Neural crest cell (in vitro differentiated cells): ENCODE results near the gene TSPAN8. TPM values are rescaled to one million over a fixed set of nuclear protein-coding genes. Genes with fewer than 3 reads are reported as not detected.

Source experiments
- DNase-seq: peaks from one replicate; pipeline ENCODE4 v3.0.0; 2021; ENCODE audit warnings: low read depth, mixed read lengths, low spot score
- H3K27ac Mint-ChIP-seq: one replicate; pipeline ENCODE4 v1.8.0; 2021; ENCODE audit warnings: mild to moderate bottlenecking, mixed read lengths; ENCODE audit not compliant: unreplicated experiment
- H3K27me3 Mint-ChIP-seq: 2 replicates; pipeline ENCODE4 v1.8.0; 2021; ENCODE audit warnings: low read depth, mild to moderate bottlenecking, mixed read lengths
- H3K36me3 Mint-ChIP-seq: 2 replicates; pipeline ENCODE4 v1.8.0; 2021; ENCODE audit warnings: low read depth, mild to moderate bottlenecking, mixed read lengths
- H3K4me1 Mint-ChIP-seq: 2 replicates; pipeline ENCODE4 v1.8.0; 2021; ENCODE audit warnings: mixed read lengths
- H3K4me3 Mint-ChIP-seq: one replicate; pipeline ENCODE4 v1.8.0; 2021; ENCODE audit warnings: mild to moderate bottlenecking, mixed read lengths
- H3K9me3 Mint-ChIP-seq: 2 replicates; pipeline ENCODE4 v1.8.0; 2021; ENCODE audit warnings: mixed read lengths
- CTCF ChIP-seq: fragments of 200-600 bp; sonication (generic); conservative IDR thresholded peaks from 2 replicates; pipeline ENCODE4 v1.5.0; 2021; ENCODE audit warnings: antibody characterized with exemption, mild to moderate bottlenecking
- total RNA-seq: library from RNA; stranded (reverse); gene quantifications from 2 replicates; pipeline ENCODE4 v1.2.1, GENCODE V29; 2021

Gene TSPAN8
- total RNA-seq, 1 donor from 2014 or later = not detected

- DNase-seq = no peak
- H3K4me3 Mint-ChIP-seq = no peak overlapping the region
- no peak for TF ChIP-seq CTCF
- no peak overlapping the region for H3K27ac Mint-ChIP-seq
- peaks cover 2% of the 10 kb centered on the region for H3K27me3 Mint-ChIP-seq
- peaks cover 4% of the 10 kb centered on the region for H3K4me1 Mint-ChIP-seq
- H3K9me3 Mint-ChIP-seq = no peaks in the 10 kb centered on the region
- H3K36me3 Mint-ChIP-seq = no peaks in the 10 kb centered on the region
Measured at GRCh38 chr12:71138011-71138410, 19.8 kb downstream of the TSPAN8 start.

DNA sequence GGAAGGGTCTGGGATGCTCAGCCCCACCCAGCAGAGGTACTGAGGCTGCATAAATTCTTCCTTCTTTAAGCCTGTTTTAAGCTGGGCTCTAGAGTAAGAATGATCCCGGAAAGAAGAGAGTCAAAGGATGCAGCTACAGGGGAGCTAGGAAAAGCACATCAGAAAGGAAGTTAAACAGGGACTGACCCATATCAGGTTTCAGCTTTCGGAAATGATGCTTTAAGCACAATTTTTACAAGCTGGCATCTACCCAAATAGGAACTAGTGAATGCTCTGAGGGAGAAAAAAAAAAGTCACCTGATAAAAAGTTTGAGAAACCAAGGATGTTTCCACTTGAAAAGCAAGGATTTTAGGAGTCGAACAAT lies 22.0 kb downstream of the TSPAN8 start:
- H3K27ac Mint-ChIP-seq = no peak overlapping the region
- H3K27me3 Mint-ChIP-seq = peaks cover 2% of the 10 kb centered on the region
- DNase-seq = no peak
- no peaks in the 10 kb centered on the region for H3K4me1 Mint-ChIP-seq
- no peaks in the 10 kb centered on the region for H3K9me3 Mint-ChIP-seq
- no peaks in the 10 kb centered on the region for H3K36me3 Mint-ChIP-seq
- TF ChIP-seq CTCF = no peak
- H3K4me3 Mint-ChIP-seq = no peak overlapping the region

DNA sequence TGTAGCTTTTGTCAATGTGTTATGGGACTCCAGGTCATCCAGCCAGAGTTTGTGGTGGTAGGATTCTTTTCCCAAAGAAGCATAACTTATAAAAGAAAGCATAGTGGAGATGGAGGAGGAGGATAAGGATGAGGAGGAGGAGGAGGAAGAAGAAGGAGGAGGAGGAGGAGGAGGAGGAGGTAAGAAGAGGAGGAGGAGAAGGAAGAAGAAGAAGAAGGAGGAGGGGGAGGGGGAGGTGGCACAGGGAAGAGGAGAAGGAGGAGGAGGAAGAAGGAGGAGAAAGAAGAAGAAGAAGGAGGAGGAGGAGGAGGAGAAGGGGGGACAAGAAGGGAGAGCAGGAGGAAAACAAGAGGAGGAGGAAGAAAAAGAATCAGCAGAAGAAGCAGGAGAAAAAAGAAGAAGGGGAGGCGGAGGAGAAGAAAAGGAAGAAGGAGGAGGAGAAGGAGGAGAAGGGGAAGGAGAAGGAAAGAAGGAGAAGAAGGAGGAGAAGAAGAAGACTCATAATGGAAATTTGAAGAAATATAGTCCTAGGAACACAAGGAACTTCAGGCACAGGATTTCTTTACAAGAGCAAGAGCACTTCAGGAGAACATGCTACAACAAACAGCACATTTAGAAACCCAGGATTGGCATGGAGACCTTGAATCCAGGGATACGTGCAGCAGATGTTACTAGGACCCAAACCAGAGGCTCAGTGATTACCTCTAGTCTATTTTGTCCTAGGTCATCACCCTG lies 22.6 kb downstream of the TSPAN8 start:
- H3K27me3 Mint-ChIP-seq = peaks cover 2% of the 10 kb centered on the region
- TF ChIP-seq CTCF = no peak
- H3K4me1 Mint-ChIP-seq = no peaks in the 10 kb centered on the region
- no peaks in the 10 kb centered on the region for H3K36me3 Mint-ChIP-seq
- H3K9me3 Mint-ChIP-seq = no peaks in the 10 kb centered on the region
- no peak overlapping the region for H3K27ac Mint-ChIP-seq
- DNase-seq = no peak
- H3K4me3 Mint-ChIP-seq = no peak overlapping the region

GRCh38 chr12:71134405-71134804 lies 23.4 kb downstream of the TSPAN8 start:
- Mint-ChIP-seq H3K27me3 (peaks cover 2% of the 10 kb centered on the region), H3K4me3 (no peak overlapping the region), H3K27ac (no peak overlapping the region), H3K4me1 (no peaks in the 10 kb centered on the region), H3K36me3 (no peaks in the 10 kb centered on the region), H3K9me3 (no peaks in the 10 kb centered on the region)
- TF ChIP-seq CTCF = no peak
- DNase-seq = no peak

GRCh38 chr12:71130521-71131069 lies 27.2 kb downstream of the TSPAN8 start:
- DNase-seq = no peak
- no peaks in the 10 kb centered on the region for H3K36me3 Mint-ChIP-seq
- no peaks in the 10 kb centered on the region for H3K9me3 Mint-ChIP-seq
- H3K4me3 Mint-ChIP-seq = no peak overlapping the region
- no peak for TF ChIP-seq CTCF
- H3K4me1 Mint-ChIP-seq = no peaks in the 10 kb centered on the region
- no peak overlapping the region for H3K27ac Mint-ChIP-seq
- peaks cover 2% of the 10 kb centered on the region for H3K27me3 Mint-ChIP-seq
